Tibial artery (tissue), 4 donors: ENCODE measurements around the gene TEN1.

Source experiments
- DNase-seq, 2 donors: peaks; one replicate each; pipeline ENCODE4 v3.0.0-alpha.2; 2019
- H3K27ac ChIP-seq, 2 donors: fragments of 200-600 bp; sonication (generic) in 1 of 2; 1 replicate in 1 of 2; 2 replicates in 1 of 2; pipeline ENCODE4 v1.5.1; 2018 to 2019; ENCODE audit warnings: mild to moderate bottlenecking in 1 of 2
- H3K27me3 ChIP-seq, 2 donors: fragments of 200-600 bp; sonication (generic) in 1 of 2; one replicate each; pipeline versions ENCODE4 v1.5.1 to v1.6.0; 2016 to 2019
- H3K36me3 ChIP-seq, 3 donors: fragments of 200-600 bp; sonication (generic) in 2 of 3; one replicate each; pipeline ENCODE4 v1.5.1; 2016 to 2019; ENCODE audit warnings: mild to moderate bottlenecking in 2 of 3
- H3K4me1 ChIP-seq, 4 donors: fragments of 200-600 bp; sonication (generic) in 2 of 4; 1 replicate in 3 of 4; 2 replicates in 1 of 4; pipeline ENCODE4 v1.5.1; 2016 to 2019
- H3K4me3 ChIP-seq, 2 donors: fragments of 200-600 bp; sonication (generic) in 1 of 2; 1 replicate in 1 of 2; 2 replicates in 1 of 2; pipeline ENCODE4 v1.5.1; 2018 to 2019; ENCODE audit warnings: mild to moderate bottlenecking in 2 of 2
- H3K9me3 ChIP-seq, 3 donors: fragments of 200-600 bp; sonication (generic) in 1 of 3; one replicate each; pipeline ENCODE4 v1.5.1; 2016 to 2019
- CTCF ChIP-seq, 2 experiments: fragments of 200-600 bp in 1 of 2; fragments of 450-650 bp in 1 of 2; IDR thresholded peaks; one replicate each; pipeline ENCODE4 v1.5.1; 2017 to 2019; ENCODE audit warnings: antibody characterized with exemption in 2 of 2, mild to moderate bottlenecking in 1 of 2, moderate library complexity in 1 of 2
- intact Hi-C: fragments of 100-400 bp; cut with DNase I; formaldehyde crosslinking; loops from one replicate; pipeline ENCODE4 v1.15.0; 2023; ENCODE audit warnings: low total_unique reads

TEN1 gene

GRCh38 chr17:76026714-76027158, 47.7 kb downstream of the TEN1 start:
- Histone ChIP-seq H3K27me3 (peaks cover 0 to 36% of the 10 kb centered on the region in 2 donors), H3K4me1 (no peaks in the 10 kb centered on the region), H3K9me3 (no peaks in the 10 kb centered on the region), H3K4me3 (no peak overlapping the region), H3K36me3 (peaks cover 0 to 5% (median 0%) of the 10 kb centered on the region in 3 donors), H3K27ac (no peak overlapping the region)
- DNase-seq, result no peak
- intact Hi-C loops, result no loop called here
- TF ChIP-seq CTCF (IDR thresholded peaks at IDR 0.05), result no peak

- H3K27me3 ChIP-seq, result peaks cover 0 to 32% of the 10 kb centered on the region in 2 donors
- no peak for TF ChIP-seq CTCF (IDR thresholded peaks at IDR 0.05)
- intact Hi-C loops, result no loop called here
- H3K36me3 ChIP-seq, result peaks cover 0 to 5% (median 0%) of the 10 kb centered on the region in 3 donors
- no peak for DNase-seq
- H3K4me1 ChIP-seq, result no peaks in the 10 kb centered on the region
- H3K27ac ChIP-seq, result no peak within 1 kb of the TSS
- no peaks in the 10 kb centered on the region for H3K9me3 ChIP-seq
- no peak within 1 kb of the TSS for H3K4me3 ChIP-seq
These were observed 48.3 kb downstream of the TEN1 start, which contains the start of gene EVPL for GRCh38 chr17:76027159-76027839. Gene EVPL, minus strand, starts transcription at chr17:76027306. Its CDS starts 108 bp downstream, at chr17:76027198.

- Histone ChIP-seq H3K4me1 (no peaks in the 10 kb centered on the region), H3K27ac (no peak overlapping the region), H3K36me3 (no peaks in the 10 kb centered on the region), H3K27me3 (peaks cover 0 to 7% of the 10 kb centered on the region in 2 donors), H3K4me3 (no peak overlapping the region), H3K9me3 (no peaks in the 10 kb centered on the region)
- TF ChIP-seq CTCF (IDR thresholded peaks at IDR 0.05), result no peak
- intact Hi-C loops, result no loop called here
- DNase-seq, result no peak
These were observed 53.2 kb downstream of the TEN1 start for GRCh38 chr17:76032073-76032779.

- Histone ChIP-seq H3K27me3 (peaks cover 0 to 7% of the 10 kb centered on the region in 2 donors), H3K36me3 (no peaks in the 10 kb centered on the region), H3K4me1 (no peaks in the 10 kb centered on the region), H3K9me3 (no peaks in the 10 kb centered on the region), H3K27ac (no peak overlapping the region), H3K4me3 (no peak overlapping the region)
- intact Hi-C loops, result no loop called here
- TF ChIP-seq CTCF (IDR thresholded peaks at IDR 0.05), result no peak
- no peak for DNase-seq
These were observed 53.7 kb downstream of the TEN1 start for GRCh38 chr17:76032780-76033108.

- TF ChIP-seq CTCF (IDR thresholded peaks at IDR 0.05), result no peak
- H3K4me1 ChIP-seq, result no peaks in the 10 kb centered on the region
- no peaks in the 10 kb centered on the region for H3K9me3 ChIP-seq
- DNase-seq, result no peak
- H3K27ac ChIP-seq, result no peak overlapping the region
- H3K4me3 ChIP-seq, result no peak overlapping the region
- intact Hi-C loops, result no loop called here
- peaks cover 0 to 5% of the 10 kb centered on the region in 2 donors for H3K27me3 ChIP-seq
- H3K36me3 ChIP-seq, result peaks cover 0 to 3% (median 0%) of the 10 kb centered on the region in 3 donors
These were observed 54.1 kb downstream of the TEN1 start for GRCh38 chr17:76033139-76033538.
